CD4-positive, CD25-positive, alpha-beta regulatory T cell (primary cell): ENCODE data around the gene POLR1B. TPM values are rescaled to one million over a fixed set of nuclear protein-coding genes. Genes with fewer than 3 reads are reported as not detected.
A peak's percentile ranks its signal among the peaks of the same experiment; 100 is the strongest.

Source experiments
- ATAC-seq, 2 donors: fragments of 150-1000 bp; cut with Tn5 transposase; one replicate each; pipeline ENCODE4 v1.10.0; 2021; ENCODE audit warnings: low read depth in 2 of 2, moderate number of reproducible peaks in 2 of 2, moderate library complexity in 1 of 2
- DNase-seq, 3 donors: peaks; one replicate each; pipeline versions ENCODE4 v3.0.0 to v3.0.0-alpha.2; 2012 to 2022; ENCODE audit warnings: mixed read lengths in 1 of 3
- H3K27ac ChIP-seq: one replicate; pipeline ENCODE4 v1.7.0; 2013; ENCODE audit warnings: mild to moderate bottlenecking, low read length; ENCODE audit not compliant: insufficient read depth, poor library complexity, severe bottlenecking
- H3K27me3 ChIP-seq: one replicate; pipeline ENCODE4 v1.7.0; 2013; ENCODE audit warnings: low read length; ENCODE audit not compliant: control insufficient read depth, insufficient read depth
- H3K36me3 ChIP-seq: one replicate; pipeline ENCODE4 v1.7.0; 2013; ENCODE audit warnings: mild to moderate bottlenecking, low read length, moderate library complexity; ENCODE audit not compliant: control insufficient read depth, insufficient read depth
- H3K4me1 ChIP-seq: 2 replicates; pipeline ENCODE4 v1.7.0; 2013; ENCODE audit warnings: mild to moderate bottlenecking, low read length; ENCODE audit not compliant: insufficient read depth, control insufficient read depth, poor library complexity, severe bottlenecking
- H3K4me3 ChIP-seq: one replicate; pipeline ENCODE4 v1.7.0; 2013; ENCODE audit warnings: low read depth, mild to moderate bottlenecking, low read length, moderate library complexity
- H3K9me3 ChIP-seq, 2 experiments: 1 replicate in 1 of 2; 2 replicates in 1 of 2; pipeline ENCODE4 v1.7.0; 2013; ENCODE audit warnings: low read length in 2 of 2, mild to moderate bottlenecking in 1 of 2, moderate library complexity in 1 of 2; ENCODE audit not compliant: control insufficient read depth in 2 of 2
- H3K27ac Mint-ChIP-seq, 3 donors: one replicate each; pipeline ENCODE4 v1.8.0; 2020 to 2022; ENCODE audit warnings: mild to moderate bottlenecking in 3 of 3, mixed read lengths in 3 of 3, moderate library complexity in 2 of 3
- H3K27me3 Mint-ChIP-seq: one replicate; pipeline ENCODE4 v1.8.0; 2022; ENCODE audit warnings: mild to moderate bottlenecking, mixed read lengths
- H3K36me3 Mint-ChIP-seq: one replicate; pipeline ENCODE4 v1.8.0; 2020; ENCODE audit warnings: mixed read lengths
- H3K4me1 Mint-ChIP-seq, 4 donors: one replicate each; pipeline ENCODE4 v1.8.0; 2020 to 2022; ENCODE audit warnings: mixed read lengths in 4 of 4, mild to moderate bottlenecking in 1 of 4
- H3K4me3 Mint-ChIP-seq, 4 donors: one replicate each; pipeline ENCODE4 v1.8.0; 2020 to 2022; ENCODE audit warnings: mild to moderate bottlenecking in 4 of 4, mixed read lengths in 4 of 4, moderate library complexity in 3 of 4
- H3K9me3 Mint-ChIP-seq, 7 donors: one replicate each; pipeline ENCODE4 v1.8.0; 2020 to 2022; ENCODE audit warnings: mixed read lengths in 7 of 7, mild to moderate bottlenecking in 3 of 7, moderate library complexity in 2 of 7
- polyA plus RNA-seq, 4 donors: library from polyadenylated mRNA; unstranded; fragments of 300-500 nt; fragmentation: Illumina TruSeq; gene quantifications; one replicate each; pipeline ENCODE4 v1.2.3, GENCODE V29; 2021
- total RNA-seq: library from RNA; stranded (reverse); gene quantifications from one replicate; pipeline ENCODE4 v1.2.3, GENCODE V29; 2022

Gene POLR1B
- total and polyA plus RNA-seq, 5 donors from 2014 or later = 14.3 to 34.4 (median 21.7) TPM

DNA sequence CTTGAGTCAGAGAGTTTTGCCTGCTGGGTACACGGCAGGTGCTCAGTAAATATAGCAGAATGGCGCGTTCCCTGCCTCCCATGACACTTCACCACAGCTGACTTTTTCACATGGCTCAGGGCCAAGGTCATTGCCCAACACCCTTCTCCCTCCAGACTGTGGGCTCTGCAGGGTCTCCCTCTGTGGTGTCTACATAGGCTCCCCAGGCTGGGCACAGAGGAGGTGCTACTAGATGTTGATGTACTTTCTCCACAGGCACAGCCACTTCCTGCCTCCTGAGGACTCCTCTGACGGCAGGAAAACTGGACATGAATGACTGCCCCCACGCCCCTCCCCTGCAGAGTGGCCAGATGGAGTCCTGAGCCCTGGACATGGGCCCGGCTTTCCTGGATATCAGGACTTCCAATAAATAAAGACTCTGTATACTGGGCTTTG, 46.4 kb downstream of the POLR1B start:
- ATAC-seq (no peak), DNase-seq (no peak)
- Histone ChIP-seq H3K4me3 (no peak overlapping the region), H3K27me3 (no peaks in the 10 kb centered on the region), H3K36me3 (peaks cover 27% of the 10 kb centered on the region), H3K27ac (no peak overlapping the region), H3K9me3 (no peaks in the 10 kb centered on the region), H3K4me1 (peaks cover 26% of the 10 kb centered on the region)
- Mint-ChIP-seq H3K4me1 (peaks cover 5 to 29% (median 25%) of the 10 kb centered on the region in 4 donors), H3K4me3 (peak overlapping the region in 3 of 4 donors; percentile 48 to 79 (median 61)), H3K9me3 (peaks cover 0 to 2% (median 0%) of the 10 kb centered on the region in 7 donors), H3K27me3 (no peaks in the 10 kb centered on the region), H3K27ac (no peak overlapping the region), H3K36me3 (peaks cover 34% of the 10 kb centered on the region)

DNA sequence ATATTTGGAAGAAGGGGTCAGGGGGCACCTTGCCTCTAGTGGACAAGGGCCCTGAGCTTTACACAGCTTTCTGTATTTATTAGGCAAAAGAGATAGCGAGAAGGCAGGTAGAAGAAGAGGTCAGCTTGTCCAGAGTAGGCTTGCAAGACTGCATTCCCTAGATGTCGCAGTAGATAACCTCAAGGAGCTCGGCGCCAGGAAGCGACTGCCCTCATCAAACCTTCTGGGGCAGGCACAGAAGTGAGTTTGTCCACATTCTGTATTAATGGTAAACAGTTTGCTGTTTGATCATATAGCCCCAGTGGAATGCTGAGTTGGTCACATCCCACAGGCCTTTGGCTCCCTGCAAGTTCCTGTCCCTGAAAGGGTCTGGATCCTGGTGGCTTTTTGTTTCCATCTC, 49.1 kb downstream of the POLR1B start:
- Histone ChIP-seq H3K4me3 (no peak overlapping the region), H3K27ac (no peak overlapping the region), H3K4me1 (peaks cover 3% of the 10 kb centered on the region), H3K9me3 (no peaks in the 10 kb centered on the region), H3K27me3 (no peaks in the 10 kb centered on the region), H3K36me3 (peaks cover 25% of the 10 kb centered on the region)
- Mint-ChIP-seq H3K36me3 (peaks cover 34% of the 10 kb centered on the region), H3K27ac (no peak overlapping the region), H3K9me3 (peaks cover 0 to 2% (median 0%) of the 10 kb centered on the region in 7 donors), H3K27me3 (no peaks in the 10 kb centered on the region), H3K4me3 (no peak overlapping the region), H3K4me1 (peaks cover 0 to 15% (median 10%) of the 10 kb centered on the region in 4 donors)
- ATAC-seq (no peak), DNase-seq (no peak)

DNA sequence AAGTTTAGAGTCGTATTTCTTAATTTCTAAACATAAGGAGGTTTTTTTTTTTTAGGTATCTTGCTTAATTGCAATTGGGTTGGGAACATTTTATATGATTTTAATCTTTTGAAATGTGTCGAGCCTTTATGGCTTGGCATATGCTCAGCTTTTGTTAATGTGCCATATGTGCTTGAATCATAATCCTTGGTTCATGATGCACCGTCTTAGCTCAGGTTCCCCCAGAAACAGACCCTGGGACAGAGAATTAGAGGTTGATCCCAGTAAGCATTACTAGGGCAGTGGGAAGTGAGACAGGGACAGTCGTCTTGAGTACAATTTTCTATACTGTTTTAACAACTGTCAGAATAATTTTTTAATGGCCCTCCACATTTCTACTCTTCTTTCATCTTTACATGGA, 51.5 kb downstream of the POLR1B start:
- Histone ChIP-seq H3K36me3 (peaks cover 6% of the 10 kb centered on the region), H3K4me1 (no peaks in the 10 kb centered on the region), H3K9me3 (no peaks in the 10 kb centered on the region), H3K27me3 (no peaks in the 10 kb centered on the region), H3K27ac (no peak overlapping the region), H3K4me3 (no peak overlapping the region)
- DNase-seq = no peak
- Mint-ChIP-seq H3K4me3 (peak overlapping the region in 1 of 4 donors; percentile 37), H3K9me3 (no peaks in the 10 kb centered on the region), H3K27me3 (no peaks in the 10 kb centered on the region), H3K27ac (no peak overlapping the region), H3K4me1 (peaks cover 0 to 5% (median 1%) of the 10 kb centered on the region in 4 donors), H3K36me3 (peaks cover 19% of the 10 kb centered on the region)
- ATAC-seq = no peak

DNA sequence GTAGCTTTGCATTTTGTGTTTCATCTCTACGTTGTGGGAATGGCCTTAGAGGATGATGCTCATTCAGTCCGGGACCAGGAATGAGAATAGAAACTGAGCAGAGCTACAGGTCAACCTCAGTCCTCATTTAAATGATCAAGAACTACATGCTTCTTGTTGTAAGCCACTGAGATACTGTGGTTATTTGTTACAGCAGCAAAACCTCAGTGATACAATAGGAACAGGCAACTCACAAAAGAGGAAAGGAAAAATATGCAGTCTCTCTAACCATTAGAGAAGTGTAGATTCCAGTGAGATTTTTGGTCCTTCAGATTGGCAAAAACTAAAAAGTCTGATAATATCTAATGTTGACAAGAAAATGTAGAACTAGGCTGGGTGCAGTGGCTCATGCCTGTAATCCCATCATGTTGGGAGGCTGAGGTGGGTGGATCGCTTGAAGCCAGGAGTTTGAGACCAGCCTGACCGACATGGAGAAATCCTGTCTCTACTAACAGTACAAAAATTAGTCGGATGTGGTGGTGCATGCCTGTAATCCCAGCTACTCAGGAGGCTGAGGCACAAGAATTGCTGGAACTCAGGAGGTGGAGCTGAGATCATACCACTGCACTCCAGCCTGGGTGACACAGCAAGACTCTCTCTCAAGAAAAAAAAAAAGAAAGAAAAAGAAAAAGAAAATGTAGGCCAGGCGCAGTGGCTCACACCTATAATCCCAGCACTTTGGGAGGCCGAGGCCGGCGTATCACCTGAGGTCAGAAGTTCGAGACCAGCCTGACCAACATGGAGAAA, 55.5 kb downstream of the POLR1B start:
- H3K4me1 Mint-ChIP-seq = peaks cover 0 to 11% (median 4%) of the 10 kb centered on the region in 4 donors
- no peaks in the 10 kb centered on the region for H3K36me3 ChIP-seq
- H3K9me3 Mint-ChIP-seq = no peaks in the 10 kb centered on the region
- H3K4me3 Mint-ChIP-seq = no peak overlapping the region
- H3K27me3 Mint-ChIP-seq = no peaks in the 10 kb centered on the region
- peaks cover 11% of the 10 kb centered on the region for H3K36me3 Mint-ChIP-seq
- no peak for ATAC-seq
- no peaks in the 10 kb centered on the region for H3K9me3 ChIP-seq
- no peaks in the 10 kb centered on the region for H3K27me3 ChIP-seq
- H3K27ac ChIP-seq = no peak overlapping the region
- peak overlapping the region in 1 of 3 donors; percentile 43 for H3K27ac Mint-ChIP-seq
- no peaks in the 10 kb centered on the region for H3K4me1 ChIP-seq
- no peak overlapping the region for H3K4me3 ChIP-seq
- no peak for DNase-seq

DNA sequence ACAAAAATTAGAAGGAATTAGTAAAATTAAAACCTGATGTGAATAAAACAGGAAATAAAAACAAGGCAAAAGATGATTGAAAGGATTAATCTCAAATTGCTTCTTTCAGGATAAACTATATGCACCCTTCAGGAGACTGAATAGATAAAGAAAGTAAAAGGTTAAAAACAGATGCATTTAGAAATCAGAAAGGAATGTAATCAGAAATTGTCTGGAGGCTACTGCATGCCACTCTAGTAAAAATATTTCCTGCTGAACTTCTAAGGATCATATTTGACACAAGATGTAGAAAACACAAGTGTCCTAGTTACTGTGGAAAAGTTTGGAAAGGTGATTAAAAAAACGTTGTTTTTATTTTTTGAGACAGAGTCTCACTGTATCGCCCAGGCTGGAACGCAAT, 58.4 kb downstream of the POLR1B start:
- no peaks in the 10 kb centered on the region for H3K27me3 Mint-ChIP-seq
- no peak for ATAC-seq

DNA sequence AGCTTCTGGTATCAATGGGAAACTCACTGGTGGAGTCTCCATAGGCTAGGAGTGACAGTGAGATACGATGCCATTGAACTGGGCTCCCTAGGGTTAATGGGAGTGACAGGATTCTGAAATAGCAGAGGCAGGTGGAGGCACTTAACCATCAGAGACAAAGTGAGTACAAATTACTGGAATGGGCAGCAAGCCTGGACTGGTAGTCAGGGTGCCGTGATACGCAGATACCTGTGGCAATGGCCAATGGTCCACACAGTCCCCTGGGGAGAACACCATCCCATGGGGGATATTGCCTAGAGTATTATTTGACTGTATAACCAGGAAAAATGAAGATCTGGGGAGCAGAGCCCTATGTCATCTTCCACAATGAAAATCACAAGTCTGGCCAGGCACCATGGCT, 59.5 kb downstream of the POLR1B start:
- H3K36me3 ChIP-seq = no peaks in the 10 kb centered on the region
- no peak overlapping the region for H3K4me3 ChIP-seq
- Mint-ChIP-seq H3K27me3 (no peaks in the 10 kb centered on the region), H3K4me3 (no peak overlapping the region), H3K4me1 (peaks cover 0 to 6% (median 4%) of the 10 kb centered on the region in 4 donors), H3K27ac (no peak overlapping the region), H3K9me3 (no peaks in the 10 kb centered on the region), H3K36me3 (no peaks in the 10 kb centered on the region)
- DNase-seq (no peak), ATAC-seq (no peak)
- H3K27me3 ChIP-seq = no peaks in the 10 kb centered on the region
- H3K27ac ChIP-seq = no peak overlapping the region
- H3K9me3 ChIP-seq = no peaks in the 10 kb centered on the region
- H3K4me1 ChIP-seq = no peaks in the 10 kb centered on the region

More for the DNA sequence above, 58.4 kb downstream of the POLR1B start:
- no peak overlapping the region for H3K4me3 ChIP-seq
- no peak for DNase-seq
- no peaks in the 10 kb centered on the region for H3K4me1 ChIP-seq
- no peaks in the 10 kb centered on the region for H3K9me3 ChIP-seq
- Mint-ChIP-seq H3K9me3 (no peaks in the 10 kb centered on the region), H3K36me3 (no peaks in the 10 kb centered on the region), H3K27ac (no peak overlapping the region), H3K4me3 (no peak overlapping the region), H3K4me1 (peaks cover 0 to 6% (median 4%) of the 10 kb centered on the region in 4 donors)
- H3K27ac ChIP-seq = no peak overlapping the region
- H3K27me3 ChIP-seq = no peaks in the 10 kb centered on the region
- no peaks in the 10 kb centered on the region for H3K36me3 ChIP-seq

DNA sequence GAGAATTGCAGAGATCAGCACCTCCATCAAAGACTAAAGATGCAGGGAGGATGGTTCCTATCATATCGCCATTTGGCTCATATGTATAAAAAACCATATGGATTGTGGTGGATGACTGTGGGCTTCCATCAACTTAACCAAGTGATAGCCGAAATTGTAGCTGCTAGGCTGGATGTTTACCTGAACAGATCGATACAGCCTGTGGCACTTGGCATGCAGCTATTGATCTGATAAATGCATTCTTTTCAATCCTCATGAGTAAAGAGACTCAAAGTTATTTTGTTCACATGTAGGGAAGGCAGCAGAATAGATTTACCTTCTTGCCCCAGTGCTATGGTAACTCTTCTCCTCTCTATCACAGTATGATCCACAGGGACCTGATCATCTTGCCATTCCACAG, 60.7 kb downstream of the POLR1B start:
- H3K4me3 Mint-ChIP-seq = no peak overlapping the region
- Histone ChIP-seq H3K36me3 (no peaks in the 10 kb centered on the region), H3K4me3 (no peak overlapping the region), H3K9me3 (no peaks in the 10 kb centered on the region), H3K27me3 (no peaks in the 10 kb centered on the region), H3K4me1 (no peaks in the 10 kb centered on the region), H3K27ac (no peak overlapping the region)
- no peaks in the 10 kb centered on the region for H3K36me3 Mint-ChIP-seq
- H3K27ac Mint-ChIP-seq = no peak overlapping the region
- DNase-seq = no peak
- peaks cover 0 to 6% (median 4%) of the 10 kb centered on the region in 4 donors for H3K4me1 Mint-ChIP-seq
- no peak for ATAC-seq
- no peaks in the 10 kb centered on the region for H3K9me3 Mint-ChIP-seq
- H3K27me3 Mint-ChIP-seq = no peaks in the 10 kb centered on the region

DNA sequence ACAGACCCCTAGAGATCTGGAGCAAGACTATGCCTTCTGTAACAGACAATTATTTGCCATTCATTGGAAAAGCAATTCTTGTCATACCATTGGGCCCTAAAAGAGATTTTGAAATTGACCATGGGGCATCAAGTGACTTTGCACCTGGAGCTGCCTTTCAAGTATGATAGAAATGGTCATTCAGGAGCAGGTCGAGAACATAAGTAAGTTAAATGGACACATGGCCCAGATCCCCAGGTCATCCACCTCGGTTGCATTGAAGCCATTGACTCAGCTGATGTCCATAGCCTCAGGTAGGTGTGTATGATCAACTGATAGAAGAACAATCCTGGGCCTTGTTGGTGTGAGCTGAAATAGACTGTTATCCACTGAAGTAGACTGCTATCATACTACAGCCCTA, 61.5 kb downstream of the POLR1B start:
- no peak overlapping the region for H3K27ac Mint-ChIP-seq

More for the DNA sequence above, 61.5 kb downstream of the POLR1B start:
- H3K9me3 Mint-ChIP-seq = no peaks in the 10 kb centered on the region
- Histone ChIP-seq H3K4me1 (no peaks in the 10 kb centered on the region), H3K4me3 (no peak overlapping the region), H3K27me3 (no peaks in the 10 kb centered on the region), H3K9me3 (no peaks in the 10 kb centered on the region), H3K36me3 (no peaks in the 10 kb centered on the region), H3K27ac (no peak overlapping the region)
- H3K4me3 Mint-ChIP-seq = no peak overlapping the region
- ATAC-seq = no peak
- H3K4me1 Mint-ChIP-seq = peaks cover 0 to 6% (median 4%) of the 10 kb centered on the region in 4 donors
- H3K27me3 Mint-ChIP-seq = peaks cover 4% of the 10 kb centered on the region
- DNase-seq = no peak
- no peaks in the 10 kb centered on the region for H3K36me3 Mint-ChIP-seq
